Measurements from ENCODE around the gene EXOC7.

The EXOC7 gene

GRCh38 chr17:76092526-76093413, 10.8 kb downstream of the EXOC7 start:
- H3K27ac ChIP-seq, result no peak overlapping the region
- no peak for TF ChIP-seq ZFX (IDR thresholded peaks at IDR 0.05; ENCODE audit: borderline replicate concordance)
- TF ChIP-seq, protein P1, sequence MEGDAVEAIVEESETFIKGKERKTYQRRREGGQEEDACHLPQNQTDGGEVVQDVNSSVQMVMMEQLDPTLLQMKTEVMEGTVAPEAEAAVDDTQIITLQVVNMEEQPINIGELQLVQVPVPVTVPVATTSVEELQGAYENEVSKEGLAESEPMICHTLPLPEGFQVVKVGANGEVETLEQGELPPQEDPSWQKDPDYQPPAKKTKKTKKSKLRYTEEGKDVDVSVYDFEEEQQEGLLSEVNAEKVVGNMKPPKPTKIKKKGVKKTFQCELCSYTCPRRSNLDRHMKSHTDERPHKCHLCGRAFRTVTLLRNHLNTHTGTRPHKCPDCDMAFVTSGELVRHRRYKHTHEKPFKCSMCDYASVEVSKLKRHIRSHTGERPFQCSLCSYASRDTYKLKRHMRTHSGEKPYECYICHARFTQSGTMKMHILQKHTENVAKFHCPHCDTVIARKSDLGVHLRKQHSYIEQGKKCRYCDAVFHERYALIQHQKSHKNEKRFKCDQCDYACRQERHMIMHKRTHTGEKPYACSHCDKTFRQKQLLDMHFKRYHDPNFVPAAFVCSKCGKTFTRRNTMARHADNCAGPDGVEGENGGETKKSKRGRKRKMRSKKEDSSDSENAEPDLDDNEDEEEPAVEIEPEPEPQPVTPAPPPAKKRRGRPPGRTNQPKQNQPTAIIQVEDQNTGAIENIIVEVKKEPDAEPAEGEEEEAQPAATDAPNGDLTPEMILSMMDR (IDR thresholded peaks at IDR 0.05), result no peak

DNA sequence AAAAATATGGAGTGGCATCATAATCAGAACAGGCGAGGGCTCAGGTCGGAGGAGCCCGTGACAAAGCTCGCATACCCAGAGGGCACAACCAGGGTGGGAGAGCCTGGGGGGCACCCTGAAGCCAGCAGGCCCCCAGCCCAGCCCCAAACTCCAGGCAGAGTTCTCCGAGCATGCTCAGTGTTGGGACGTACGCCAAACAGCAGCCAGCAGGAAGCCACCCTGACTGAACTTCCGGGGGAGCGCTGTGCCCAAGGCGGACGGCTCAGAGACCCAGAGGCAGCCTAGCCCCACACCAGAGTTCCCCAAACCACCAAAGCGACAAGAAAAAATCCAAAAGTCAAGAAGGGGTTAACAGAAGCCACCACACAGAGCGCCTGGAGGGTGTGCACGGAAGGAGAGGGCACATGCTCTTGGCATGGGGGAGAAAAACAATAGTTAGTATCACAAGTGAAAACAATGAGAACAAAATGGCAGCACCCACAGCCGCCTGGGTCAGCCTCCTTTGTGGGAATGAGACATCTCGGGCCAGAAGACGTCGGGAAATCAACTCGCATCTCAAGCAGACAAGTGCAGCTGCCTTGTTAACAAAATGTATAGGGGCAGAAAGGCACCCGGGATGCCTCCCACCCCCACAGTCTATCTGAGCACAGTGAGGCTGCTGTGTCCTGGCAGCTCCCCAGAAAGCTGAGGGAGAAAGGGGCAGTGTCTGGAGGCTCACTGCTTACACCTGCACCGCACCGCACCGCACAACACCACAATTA, 11.9 kb downstream of the EXOC7 start:
- TF ChIP-seq, protein P1 (IDR thresholded peaks at IDR 0.05), result no peak
- TF ChIP-seq ZFX (IDR thresholded peaks at IDR 0.05; ENCODE audit: borderline replicate concordance), result no peak
- H3K27ac ChIP-seq, result no peak overlapping the region

DNA sequence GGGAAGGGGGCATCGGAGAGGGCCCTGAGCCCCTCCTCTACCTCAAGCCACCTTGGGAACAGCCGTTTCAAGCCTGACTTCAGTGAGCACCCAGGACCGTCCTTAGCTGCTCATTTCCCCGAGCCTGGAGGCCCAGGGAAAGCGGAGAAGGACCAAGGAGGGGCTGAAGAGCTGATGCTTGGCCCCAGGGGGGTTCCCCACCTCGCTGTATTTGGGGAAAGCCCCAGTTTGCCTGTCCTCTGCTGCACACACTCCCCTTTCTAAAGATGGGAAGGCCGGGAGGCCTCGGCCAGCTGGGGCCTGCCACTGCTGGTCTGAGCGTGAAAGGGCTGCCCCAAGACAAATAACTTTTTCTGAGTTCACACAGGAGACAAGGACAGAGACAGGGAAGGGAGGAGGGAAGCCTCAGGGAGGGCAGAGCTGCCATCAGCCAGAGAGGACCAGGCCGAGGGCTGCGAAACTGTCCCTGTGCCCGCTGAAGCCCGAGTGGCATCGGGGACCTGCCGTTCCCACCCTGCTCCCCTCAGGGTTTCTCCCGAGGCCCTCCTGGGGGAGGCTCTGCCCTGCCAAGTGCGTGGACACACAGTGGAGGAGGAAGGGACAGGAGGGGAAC, 13.0 kb downstream of the EXOC7 start:
- TF ChIP-seq ZFX (IDR thresholded peaks at IDR 0.05; ENCODE audit: borderline replicate concordance), result no peak
- TF ChIP-seq, protein P1 (IDR thresholded peaks at IDR 0.05), result no peak
- H3K27ac ChIP-seq, result no peak overlapping the region

- TF ChIP-seq, protein P1 (IDR thresholded peaks at IDR 0.05), result no peak
- no peak for TF ChIP-seq ZFX (IDR thresholded peaks at IDR 0.05; ENCODE audit: borderline replicate concordance)
Observed at GRCh38 chr17:76089680-76090516, 13.7 kb downstream of the EXOC7 start.

DNA sequence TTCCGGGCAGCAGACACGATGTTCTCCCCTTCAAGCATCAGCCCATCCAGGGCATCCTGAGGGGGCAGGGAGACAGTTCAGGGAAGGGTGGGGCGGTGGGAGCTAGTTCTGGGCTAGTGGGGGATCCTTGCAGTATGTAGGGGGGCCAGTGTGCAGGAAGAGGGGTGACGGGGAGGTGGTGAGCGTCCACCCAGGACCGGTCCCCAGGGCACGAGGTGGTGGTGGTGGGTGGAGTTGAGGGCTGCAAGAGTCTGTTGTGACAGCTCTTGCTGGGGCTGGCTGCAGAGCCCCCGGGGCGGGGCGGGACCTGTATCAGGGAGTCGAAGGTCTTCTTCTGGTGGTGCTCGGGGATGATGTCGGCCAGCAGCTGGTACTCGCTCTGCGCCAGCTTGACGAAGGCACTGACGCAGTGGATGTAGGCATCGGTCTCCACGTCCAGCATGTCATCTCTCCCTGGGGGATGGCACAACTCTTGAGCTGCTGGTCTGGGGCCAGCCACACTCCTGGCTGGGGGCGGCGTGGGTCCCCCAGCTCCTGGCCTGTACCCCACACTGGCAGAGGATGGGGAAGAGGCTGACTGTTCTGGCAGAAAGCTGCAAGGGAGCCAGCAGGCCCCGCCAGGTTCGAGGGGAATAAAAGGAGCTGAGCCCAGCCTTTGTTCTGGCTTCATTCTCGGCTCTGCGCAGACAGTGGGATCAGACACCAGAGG, 14.6 kb downstream of the EXOC7 start:
- no peak overlapping the region for H3K27ac ChIP-seq
- TF ChIP-seq, protein P1 (IDR thresholded peaks at IDR 0.05), result no peak
- no peak for TF ChIP-seq ZFX (IDR thresholded peaks at IDR 0.05; ENCODE audit: borderline replicate concordance)

More at GRCh38 chr17:76089680-76090516, 13.7 kb downstream of the EXOC7 start:
- H3K27ac ChIP-seq, result no peak overlapping the region

All from 22Rv1 (cell line).